Adipocyte (in vitro differentiated cells): ENCODE measurements around the gene AVP.
"Not testable (repeated sequence)": the region's sequence is repeated elsewhere in the genome, so short reads cannot be mapped to it uniquely, and the experiment has no call there.

Experiments used
- DNase-seq: peaks from one replicate; pipeline ENCODE4 v3.0.0-alpha.2; 2015; ENCODE audit warnings: low read depth
- H3K27me3 ChIP-seq: replicated peaks from 2 replicates; pipeline ENCODE4 v1.7.0; 2013; ENCODE audit warnings: mild to moderate bottlenecking, low read length, moderate library complexity; ENCODE audit not compliant: control insufficient read depth, insufficient read depth
- H3K36me3 ChIP-seq: 2 replicates; pipeline ENCODE4 v1.7.0; 2013; ENCODE audit warnings: low read length, mild to moderate bottlenecking, moderate library complexity; ENCODE audit not compliant: control insufficient read depth, insufficient read depth, severe bottlenecking
- H3K4me1 ChIP-seq: 2 replicates; pipeline ENCODE4 v1.7.0; 2013; ENCODE audit warnings: mild to moderate bottlenecking, low read length, moderate library complexity; ENCODE audit not compliant: control insufficient read depth, insufficient read depth
- H3K4me3 ChIP-seq: 2 replicates; pipeline ENCODE4 v1.7.0; 2013; ENCODE audit warnings: mild to moderate bottlenecking, low read length, moderate library complexity
- H3K9ac ChIP-seq: 2 replicates; pipeline ENCODE4 v1.7.0; 2013; ENCODE audit warnings: mild to moderate bottlenecking, low read length, moderate library complexity
- H3K9me3 ChIP-seq: 2 replicates; pipeline ENCODE4 v1.7.0; 2013; ENCODE audit warnings: mild to moderate bottlenecking, low read length, moderate library complexity; ENCODE audit not compliant: control insufficient read depth

Gene AVP

GRCh38 chr20:3084283-3084985, at the start of gene AVP:
Gene AVP, minus strand, starts transcription at chr20:3084724. Its CDS starts 50 bp downstream, at chr20:3084674.
- Histone ChIP-seq H3K9ac (no peak within 1 kb of the TSS), H3K4me1 (peaks cover 16% of the 10 kb centered on the region), H3K9me3 (no peaks in the 10 kb centered on the region), H3K36me3 (no peaks in the 10 kb centered on the region), H3K4me3 (no peak within 1 kb of the TSS), H3K27me3 (peaks cover 7% of the 10 kb centered on the region)
- DNase-seq = no peak

GRCh38 chr20:3134151-3134550, 49.6 kb upstream of the AVP start:
- no peaks in the 10 kb centered on the region for H3K9me3 ChIP-seq
- no peaks in the 10 kb centered on the region for H3K27me3 ChIP-seq
- no peak overlapping the region for H3K9ac ChIP-seq
- H3K4me3 ChIP-seq = no peak overlapping the region
- DNase-seq = peak; percentile 49
- no peaks in the 10 kb centered on the region for H3K4me1 ChIP-seq
- peaks cover 3% of the 10 kb centered on the region for H3K36me3 ChIP-seq

GRCh38 chr20:3133155-3133554, 48.6 kb upstream of the AVP start:
- no peaks in the 10 kb centered on the region for H3K36me3 ChIP-seq
- no peaks in the 10 kb centered on the region for H3K9me3 ChIP-seq
- H3K4me3 ChIP-seq = no peak overlapping the region
- H3K9ac ChIP-seq = no peak overlapping the region
- peak; percentile 44 for DNase-seq
- H3K4me1 ChIP-seq = no peaks in the 10 kb centered on the region
- H3K27me3 ChIP-seq = no peaks in the 10 kb centered on the region

GRCh38 chr20:3130051-3130600, 45.6 kb upstream of the AVP start:
- Histone ChIP-seq H3K9ac (no peak overlapping the region), H3K4me1 (no peaks in the 10 kb centered on the region), H3K36me3 (no peaks in the 10 kb centered on the region), H3K9me3 (no peaks in the 10 kb centered on the region), H3K27me3 (no peaks in the 10 kb centered on the region), H3K4me3 (no peak overlapping the region)
- no peak for DNase-seq

- no peak overlapping the region for H3K9ac ChIP-seq
- DNase-seq = no peak
- H3K27me3 ChIP-seq = no peaks in the 10 kb centered on the region
- no peaks in the 10 kb centered on the region for H3K36me3 ChIP-seq
- H3K9me3 ChIP-seq = no peaks in the 10 kb centered on the region
- H3K4me1 ChIP-seq = no peaks in the 10 kb centered on the region
- H3K4me3 ChIP-seq = no peak overlapping the region
These were observed 44.6 kb upstream of the AVP start for GRCh38 chr20:3129094-3129493.

GRCh38 chr20:3128275-3128984, 43.9 kb upstream of the AVP start:
- Histone ChIP-seq H3K4me3 (no peak overlapping the region), H3K36me3 (no peaks in the 10 kb centered on the region), H3K27me3 (no peaks in the 10 kb centered on the region), H3K9ac (no peak overlapping the region), H3K9me3 (no peaks in the 10 kb centered on the region), H3K4me1 (peaks cover 5% of the 10 kb centered on the region)
- DNase-seq = no peak

GRCh38 chr20:3126527-3126859, 42.0 kb upstream of the AVP start:
- Histone ChIP-seq H3K4me1 (peaks cover 7% of the 10 kb centered on the region), H3K36me3 (peaks cover 16% of the 10 kb centered on the region), H3K9ac (no peak overlapping the region), H3K4me3 (no peak overlapping the region), H3K27me3 (no peaks in the 10 kb centered on the region), H3K9me3 (no peaks in the 10 kb centered on the region)
- no peak for DNase-seq

- not testable (repeated sequence) for H3K4me1 ChIP-seq, H3K9ac ChIP-seq, H3K9me3 ChIP-seq, DNase-seq, H3K4me3 ChIP-seq, H3K27me3 ChIP-seq
- H3K36me3 ChIP-seq = peaks cover 21% of the 10 kb centered on the region
These were observed 41.4 kb upstream of the AVP start for GRCh38 chr20:3125776-3126526.

GRCh38 chr20:3124773-3125560, 40.4 kb upstream of the AVP start:
- not testable (repeated sequence) for H3K4me1 ChIP-seq, DNase-seq, H3K9me3 ChIP-seq, H3K4me3 ChIP-seq, H3K27me3 ChIP-seq, H3K9ac ChIP-seq
- peaks cover 22% of the 10 kb centered on the region for H3K36me3 ChIP-seq

GRCh38 chr20:3124163-3124562, 39.6 kb upstream of the AVP start:
- H3K9me3 ChIP-seq, DNase-seq, H3K4me1 ChIP-seq, H3K9ac ChIP-seq, H3K4me3 ChIP-seq, H3K27me3 ChIP-seq: not testable (repeated sequence)
- peaks cover 22% of the 10 kb centered on the region for H3K36me3 ChIP-seq
